ENCODE data around the gene ZBTB5.

ZBTB5 gene

DNA sequence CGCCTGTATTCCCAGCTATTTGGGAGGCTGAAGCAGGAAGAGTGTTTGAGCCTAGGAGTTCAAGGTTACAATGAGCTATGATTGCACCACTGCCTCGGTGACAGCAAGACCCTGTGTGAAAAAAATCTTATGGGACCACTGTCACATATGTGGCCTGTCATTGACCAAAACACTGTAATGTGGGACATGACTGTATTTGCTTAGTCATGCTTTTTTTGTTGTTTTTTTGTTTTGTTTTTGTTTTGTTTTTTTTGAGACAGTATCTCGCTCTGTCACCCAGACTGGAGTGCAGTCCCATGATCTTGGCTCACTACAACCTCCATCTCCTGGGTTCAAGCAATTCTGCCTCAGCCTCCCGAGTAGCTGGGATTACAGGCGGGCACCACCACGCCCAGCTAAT lies 34.0 kb upstream of the ZBTB5 start:
- DNase-seq (ENCODE audit: low read depth in 2 of 2): no peak
- TF ChIP-seq CTCF (IDR thresholded peaks at IDR 0.05; ENCODE audit: low read depth, low read length): no peak
- no peak overlapping the region for H3K4me3 ChIP-seq (replicated peaks in 1 of 2; ENCODE audit: low read depth in 2 of 2, low read length in 2 of 2)

- no peak for DNase-seq (ENCODE audit: low read depth in 2 of 2)
- H3K4me3 ChIP-seq (replicated peaks in 1 of 2; ENCODE audit: low read depth in 2 of 2, low read length in 2 of 2): no peak overlapping the region
- no peak for TF ChIP-seq CTCF (IDR thresholded peaks at IDR 0.05; ENCODE audit: low read depth, low read length)
These were observed 33.2 kb upstream of the ZBTB5 start for GRCh38 chr9:37498457-37498856.

GRCh38 chr9:37497320-37497719 lies 32.1 kb upstream of the ZBTB5 start:
- DNase-seq (ENCODE audit: low read depth in 2 of 2): no peak
- no peak for TF ChIP-seq CTCF (IDR thresholded peaks at IDR 0.05; ENCODE audit: low read depth, low read length)
- H3K4me3 ChIP-seq (replicated peaks in 1 of 2; ENCODE audit: low read depth in 2 of 2, low read length in 2 of 2): no peak overlapping the region

DNA sequence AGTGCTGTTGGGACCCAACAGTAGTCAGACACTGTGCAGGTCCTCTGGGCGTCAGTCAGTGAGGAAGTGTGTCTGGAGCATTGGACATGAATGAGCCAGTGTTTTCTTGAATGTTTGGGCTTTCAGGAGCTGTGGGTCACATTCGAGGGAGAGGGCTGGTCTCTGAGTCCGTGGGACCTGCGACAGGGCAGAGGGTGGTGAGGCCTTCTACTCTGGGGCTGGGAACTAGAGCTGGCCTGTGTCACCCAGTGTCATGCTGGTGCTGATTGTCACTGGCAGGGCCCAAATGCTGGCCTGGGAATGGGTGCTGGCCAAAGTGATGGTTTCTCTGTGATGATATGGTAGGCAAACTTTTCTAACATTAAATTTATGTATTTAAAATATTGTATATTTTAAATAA lies 30.8 kb upstream of the ZBTB5 start:
- no peak for DNase-seq (ENCODE audit: low read depth in 2 of 2)
- TF ChIP-seq CTCF (IDR thresholded peaks at IDR 0.05; ENCODE audit: low read depth, low read length): no peak
- no peak overlapping the region for H3K4me3 ChIP-seq (replicated peaks in 1 of 2; ENCODE audit: low read depth in 2 of 2, low read length in 2 of 2)

DNA sequence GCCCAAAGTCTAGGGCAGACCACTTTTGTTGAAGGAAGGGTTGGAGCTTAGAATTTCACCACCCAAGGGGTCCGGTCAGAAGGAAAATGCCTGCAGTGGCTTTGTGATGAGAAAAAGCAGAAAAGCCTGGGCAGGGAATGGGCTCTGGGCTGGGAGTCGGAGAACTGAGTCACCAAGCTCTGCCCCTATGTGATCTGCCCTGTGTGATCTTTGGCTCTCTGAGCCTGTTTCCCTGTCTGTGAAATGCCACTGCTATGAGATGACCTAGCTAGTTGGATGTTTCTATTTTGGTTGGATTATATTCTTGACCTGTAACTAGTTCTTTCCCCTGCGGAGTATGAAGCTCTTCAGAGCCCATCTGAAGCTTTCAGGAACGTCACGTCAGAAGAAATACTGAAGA lies 30.3 kb upstream of the ZBTB5 start:
- H3K4me3 ChIP-seq (replicated peaks in 1 of 2; ENCODE audit: low read depth in 2 of 2, low read length in 2 of 2): no peak overlapping the region
- DNase-seq (ENCODE audit: low read depth in 2 of 2): no peak
- TF ChIP-seq CTCF (IDR thresholded peaks at IDR 0.05; ENCODE audit: low read depth, low read length): no peak

GRCh38 chr9:37491939-37492338 lies 26.7 kb upstream of the ZBTB5 start:
- DNase-seq (ENCODE audit: low read depth in 2 of 2): no peak

More at GRCh38 chr9:37491939-37492338, 26.7 kb upstream of the ZBTB5 start:
- no peak overlapping the region for H3K4me3 ChIP-seq (replicated peaks in 1 of 2; ENCODE audit: low read depth in 2 of 2, low read length in 2 of 2)
- no peak for TF ChIP-seq CTCF (IDR thresholded peaks at IDR 0.05; ENCODE audit: low read depth, low read length)

All from cardiac fibroblast (primary cell).